Smooth muscle cell (in vitro differentiated cells): Measurements from ENCODE around the gene NR1D1. TPM values are rescaled to one million over a fixed set of nuclear protein-coding genes. Genes with fewer than 3 reads are reported as not detected.

Source experiments
- DNase-seq: peaks from one replicate; lab custom pipeline; 2025; ENCODE audit not compliant: unreplicated experiment; lab: John Stamatoyannopoulos, UW
- H2AFZ ChIP-seq: fragments of 200-600 bp; sonication (generic); 2 replicates; pipeline ENCODE4 v1.6.0; 2016; ENCODE audit warnings: antibody characterized with exemption, low read depth, mild to moderate bottlenecking
- H3F3A ChIP-seq: fragments of 200-600 bp; sonication (generic); 2 replicates; pipeline ENCODE4 v1.6.0; 2017; ENCODE audit warnings: antibody characterized with exemption, low read depth
- H3K27ac ChIP-seq: fragments of 200-600 bp; sonication (generic); 2 replicates; pipeline ENCODE4 v1.5.1; 2016; ENCODE audit warnings: low read depth, mild to moderate bottlenecking
- H3K27me3 ChIP-seq: fragments of 200-600 bp; sonication (generic); 2 replicates; pipeline ENCODE4 v1.6.1; 2016; ENCODE audit warnings: low read depth, mild to moderate bottlenecking
- H3K36me3 ChIP-seq: fragments of 200-600 bp; sonication (generic); 2 replicates; pipeline ENCODE4 v1.5.1; 2016; ENCODE audit warnings: low read depth
- H3K4me1 ChIP-seq: fragments of 200-600 bp; sonication (generic); 2 replicates; pipeline ENCODE4 v1.5.1; 2016; ENCODE audit warnings: low read depth
- H3K4me2 ChIP-seq: fragments of 200-600 bp; sonication (generic); 2 replicates; pipeline ENCODE4 v1.6.0; 2016; ENCODE audit warnings: mild to moderate bottlenecking
- H3K4me3 ChIP-seq: fragments of 200-600 bp; sonication (generic); 2 replicates; pipeline ENCODE4 v1.5.1; 2016; ENCODE audit warnings: mild to moderate bottlenecking
- H3K79me2 ChIP-seq: fragments of 200-600 bp; sonication (generic); 2 replicates; pipeline ENCODE4 v1.6.0; 2016; ENCODE audit warnings: low read depth, mild to moderate bottlenecking
- H3K9ac ChIP-seq: fragments of 200-600 bp; sonication (generic); 2 replicates; pipeline ENCODE4 v1.6.0; 2016; ENCODE audit warnings: low read depth
- H3K9me3 ChIP-seq: fragments of 200-600 bp; sonication (generic); replicated peaks from 2 replicates; pipeline ENCODE4 v1.5.1; 2016; ENCODE audit warnings: low read depth
- H4K20me1 ChIP-seq: fragments of 200-600 bp; sonication (generic); 2 replicates; pipeline ENCODE4 v1.6.0; 2016; ENCODE audit warnings: low read depth
- CTCF ChIP-seq: fragments of 200-600 bp; sonication (generic); IDR thresholded peaks from 2 replicates; pipeline ENCODE4 v1.5.1; 2017; ENCODE audit warnings: borderline replicate concordance, mild to moderate bottlenecking, antibody characterized with exemption; ENCODE audit not compliant: insufficient read depth, poor library complexity, severe bottlenecking
- WGBS: methylation state at CpG from one replicate; pipeline ENCODE4 v1.1.7; 2016; ENCODE audit warnings: low lambda C conversion rate; 5-methylcytosine and 5-hydroxymethylcytosine counted together
- polyA plus RNA-seq: library from polyadenylated mRNA; unstranded; fragments of >200 nt; fragmentation: Nextera tagmentation; extraction: Ambion mirVana; gene quantifications from 2 replicates; pipeline ENCODE4 v1.2.1, GENCODE V29; 2016
- total RNA-seq: library from RNA; depleted of rRNA; stranded (reverse); fragments of >200 nt; gene quantifications from 2 replicates; pipeline ENCODE4 v1.2.3, GENCODE V29; 2014

The NR1D1 gene
- total and polyA plus RNA-seq, 2 experiments from 2014 or later, result 12.5 to 18.4 TPM

GRCh38 chr17:40071313-40072039 is 28.9 kb downstream of the NR1D1 start:
- Histone ChIP-seq H3K4me3 (no peak overlapping the region), H3K9ac (no peak overlapping the region), H3K27ac (no peak overlapping the region), H3K4me2 (peak overlapping the region; percentile 57), H3K4me1 (peaks cover 54% of the 10 kb centered on the region), H4K20me1 (peaks cover 50% of the 10 kb centered on the region), H2AFZ (no peak overlapping the region), H3K79me2 (peaks cover 20% of the 10 kb centered on the region), H3K27me3 (no peaks in the 10 kb centered on the region), H3K36me3 (no peaks in the 10 kb centered on the region), H3F3A (peaks cover 7% of the 10 kb centered on the region), H3K9me3 (no peaks in the 10 kb centered on the region)
- 82% methylated on average over 16 of the region's 16 CpGs for WGBS
- DNase-seq, result no peak
- no peak for TF ChIP-seq CTCF

GRCh38 chr17:40070709-40071312 is 29.6 kb downstream of the NR1D1 start:
- peak overlapping the region; percentile 16 for H3K4me3 ChIP-seq
- no peak for DNase-seq
- H4K20me1 ChIP-seq, result peaks cover 48% of the 10 kb centered on the region
- no peak for TF ChIP-seq CTCF
- no peak overlapping the region for H3K27ac ChIP-seq
- H3K79me2 ChIP-seq, result peaks cover 20% of the 10 kb centered on the region
- H3F3A ChIP-seq, result peaks cover 7% of the 10 kb centered on the region
- no peaks in the 10 kb centered on the region for H3K27me3 ChIP-seq
- no peaks in the 10 kb centered on the region for H3K36me3 ChIP-seq
- H3K4me2 ChIP-seq, result peak overlapping the region; percentile 57
- 59% methylated on average over 7 of the region's 8 CpGs for WGBS
- peaks cover 54% of the 10 kb centered on the region for H3K4me1 ChIP-seq
- no peak overlapping the region for H3K9ac ChIP-seq
- no peak overlapping the region for H2AFZ ChIP-seq
- H3K9me3 ChIP-seq, result no peaks in the 10 kb centered on the region

GRCh38 chr17:40069751-40070708 is 30.4 kb downstream of the NR1D1 start:
- H4K20me1 ChIP-seq, result peaks cover 54% of the 10 kb centered on the region
- H3K79me2 ChIP-seq, result peaks cover 23% of the 10 kb centered on the region
- H3K36me3 ChIP-seq, result no peaks in the 10 kb centered on the region
- H3K4me1 ChIP-seq, result peaks cover 57% of the 10 kb centered on the region
- no peak overlapping the region for H2AFZ ChIP-seq
- H3K4me2 ChIP-seq, result peak overlapping the region; percentile 94
- 63% methylated on average over 13 of the region's 14 CpGs for WGBS
- DNase-seq, result no peak
- no peaks in the 10 kb centered on the region for H3K27me3 ChIP-seq
- H3K9ac ChIP-seq, result no peak overlapping the region
- H3K4me3 ChIP-seq, result peak overlapping the region; percentile 48
- peak; percentile 29 for TF ChIP-seq CTCF
- peaks cover 5% of the 10 kb centered on the region for H3F3A ChIP-seq
- no peaks in the 10 kb centered on the region for H3K9me3 ChIP-seq
- H3K27ac ChIP-seq, result no peak overlapping the region
